Posterior cingulate gyrus (tissue), 11 donors: ENCODE measurements around the gene BAZ1A.
A peak's percentile ranks its signal among the peaks of the same experiment; 100 is the strongest.

ENCODE experiments used
- DNase-seq, 10 donors: peaks; one replicate each; pipeline versions ENCODE4 v3.0.0 to v3.0.0-alpha.2; 2020 to 2021; ENCODE audit warnings: mixed read lengths in 3 of 10
- intact Hi-C: fragments of 100-400 bp; cut with DNase I; formaldehyde crosslinking; loops from one replicate; pipeline ENCODE4 v1.15.1; 2023

Gene BAZ1A

DNA sequence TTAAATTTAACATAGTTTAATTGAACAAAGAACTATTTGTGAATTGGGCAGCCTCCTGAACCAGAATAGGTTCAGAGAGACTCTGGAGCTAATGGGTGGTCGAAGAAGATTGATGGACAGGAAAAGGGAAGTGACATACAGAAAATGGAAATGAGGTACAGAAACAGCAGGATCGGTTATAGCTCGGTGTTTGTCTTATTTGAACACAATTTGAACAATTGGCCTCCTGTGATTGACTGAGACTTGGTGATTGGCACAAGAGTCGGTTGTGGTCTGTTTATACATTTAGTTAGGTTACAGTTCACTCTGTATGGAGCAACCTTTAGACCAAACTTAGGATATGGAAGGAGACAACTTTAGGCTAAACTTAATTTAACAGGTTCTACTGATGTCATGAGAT, 142.4 kb downstream of the BAZ1A start:
- intact Hi-C loops, result no loop called here
- DNase-seq, result no peak

DNA sequence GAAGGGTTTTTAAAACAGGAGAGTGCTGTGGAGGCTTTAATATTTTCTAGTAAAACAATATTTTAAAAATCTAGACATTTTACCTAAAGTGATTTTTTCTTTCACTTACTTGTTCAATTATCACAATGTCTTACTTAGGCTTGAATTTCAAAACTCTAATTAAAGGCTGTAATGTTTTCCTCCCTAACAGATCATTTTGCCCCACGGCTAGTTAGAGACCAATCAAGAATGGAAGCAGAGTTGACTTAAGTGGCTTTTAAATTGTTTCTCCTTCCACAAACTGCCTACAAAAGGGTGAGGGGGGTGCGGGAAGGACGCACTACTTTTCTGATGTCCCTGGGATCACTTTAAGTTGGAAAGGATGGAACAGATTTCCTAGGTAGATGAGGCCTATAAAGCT, 151.3 kb downstream of the BAZ1A start:
- intact Hi-C loops, result loop anchor here (1.0 to 5.0 kb wide), 2 partner anchors 52 to 148 kb away; no protein-coding TSS in a partner anchor
- DNase-seq, result no peak

GRCh38 chr14:34722723-34723545, 152.2 kb downstream of the BAZ1A start:
- DNase-seq, result peak in 4 of 10 donors; percentile 25 to 48 (median 44)
- intact Hi-C loops, result loop anchor here (1.0 to 5.0 kb wide), 2 partner anchors 51 to 149 kb away; no protein-coding TSS in a partner anchor

DNA sequence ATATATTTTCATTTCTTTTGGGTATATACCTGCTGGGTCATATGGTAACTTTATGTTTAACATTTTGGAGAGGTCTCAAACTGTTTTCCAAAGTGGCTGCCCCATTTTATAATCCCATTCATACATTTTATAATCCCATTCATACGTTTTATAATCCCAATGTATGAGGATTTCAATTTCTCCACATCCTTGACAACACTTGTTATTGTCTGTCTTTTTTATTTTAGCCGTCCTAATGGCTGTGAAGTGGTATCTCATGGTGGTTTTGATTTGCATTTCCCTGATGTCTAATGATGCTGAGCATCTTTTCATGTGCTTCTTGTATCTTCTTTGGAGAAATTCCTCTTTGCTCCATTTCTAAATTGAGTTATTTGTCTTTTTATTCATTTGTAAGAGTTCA, 154.0 kb downstream of the BAZ1A start:
- intact Hi-C loops, result loop anchor here (5.0 kb wide), 1 partner anchor 151 kb away; no protein-coding TSS in a partner anchor
- DNase-seq, result no peak

DNA sequence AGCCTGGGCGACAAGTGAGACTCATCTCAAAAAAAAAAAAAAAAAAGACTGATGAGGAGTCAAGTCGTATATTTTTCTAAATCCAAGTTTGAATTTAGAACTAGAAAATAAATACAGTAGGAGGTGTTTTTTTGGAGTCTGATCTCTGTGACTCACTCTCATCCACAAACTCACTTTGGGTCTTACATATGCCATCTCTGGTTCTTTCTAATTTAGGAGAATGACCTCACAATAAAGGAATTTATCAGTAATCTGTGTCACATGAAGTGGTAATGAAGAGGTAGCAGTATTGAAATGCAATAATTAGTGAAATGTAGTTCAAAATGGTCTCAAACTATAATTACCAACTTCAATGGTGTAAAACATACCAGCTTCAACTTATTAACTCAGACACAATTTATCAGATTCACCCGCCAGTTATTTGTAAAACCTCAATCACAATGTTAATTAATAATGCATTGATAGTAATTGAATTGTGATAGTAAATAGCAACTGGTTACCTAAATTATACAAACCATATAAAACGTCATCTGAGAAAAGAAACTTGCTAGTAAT, 156.3 kb downstream of the BAZ1A start:
- intact Hi-C loops, result no loop called here
- DNase-seq, result no peak

- intact Hi-C loops, result loop anchor here (2.0 kb wide), 1 partner anchor 38 kb away; no protein-coding TSS in a partner anchor
- no peak for DNase-seq
Observed at GRCh38 chr14:34715127-34715863, 159.9 kb downstream of the BAZ1A start.

- intact Hi-C loops, result loop anchor here (2.0 kb wide), 1 partner anchor 38 kb away; no protein-coding TSS in a partner anchor
- DNase-seq, result peak; percentile 86 to 99 (median 91)
Observed at GRCh38 chr14:34714320-34715126, 160.6 kb downstream of the BAZ1A start, which contains the start of gene CFL2. Gene CFL2, minus strand, starts transcription at chr14:34714593. Its CDS starts 53 bp downstream, at chr14:34714540.

- intact Hi-C loops, result loop anchor here (2.0 kb wide), 1 partner anchor 37 kb away; no protein-coding TSS in a partner anchor
Observed at GRCh38 chr14:34713681-34714319, 161.4 kb downstream of the BAZ1A start.

GRCh38 chr14:34713122-34713680, 162.0 kb downstream of the BAZ1A start:
- DNase-seq, result no peak
- intact Hi-C loops, result no loop called here

More at GRCh38 chr14:34713681-34714319, 161.4 kb downstream of the BAZ1A start:
- DNase-seq, result peak in 2 of 10 donors; percentile 16 to 17

- intact Hi-C loops, result no loop called here
- no peak for DNase-seq
Observed at GRCh38 chr14:34711796-34712712, 163.1 kb downstream of the BAZ1A start.

GRCh38 chr14:34711169-34711568, 164.0 kb downstream of the BAZ1A start:
- intact Hi-C loops, result no loop called here
- no peak for DNase-seq

DNA sequence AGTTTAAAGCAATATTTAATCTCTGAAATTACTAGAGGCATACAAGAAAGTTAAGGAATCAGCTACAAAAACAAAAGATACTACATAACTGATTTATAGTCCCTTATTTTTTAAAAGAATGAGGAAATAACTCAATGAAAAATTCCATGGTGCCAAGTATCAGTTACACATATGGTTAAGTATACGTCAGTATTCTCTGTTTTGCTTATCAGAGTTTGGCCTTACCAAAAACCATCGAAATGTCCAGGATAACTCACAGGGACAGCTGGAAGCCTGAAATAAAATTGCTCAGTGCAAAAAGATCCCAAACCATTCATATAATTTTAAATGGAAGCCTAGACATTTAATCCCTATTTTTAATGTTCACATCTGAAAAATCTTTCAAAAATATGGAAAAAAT, 164.4 kb downstream of the BAZ1A start:
- DNase-seq, result no peak
- intact Hi-C loops, result no loop called here

DNA sequence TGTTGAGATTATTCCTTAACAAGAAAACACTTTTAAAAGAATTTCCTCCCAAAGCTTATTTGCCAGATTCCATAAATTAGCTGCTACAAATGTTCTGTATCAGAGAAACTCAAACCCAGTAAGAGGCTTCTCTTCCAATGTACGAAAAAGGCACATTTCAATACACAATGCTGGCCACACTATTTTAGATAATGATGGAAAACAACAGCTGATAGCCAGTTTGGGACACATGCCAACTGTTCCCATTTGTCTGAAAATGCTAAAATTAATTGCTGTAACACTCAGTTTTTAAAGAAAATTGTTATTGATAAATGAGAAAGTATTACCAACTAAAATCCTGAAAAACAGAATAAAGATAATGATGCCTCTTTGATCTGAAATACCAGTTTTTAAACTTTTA, 165.2 kb downstream of the BAZ1A start:
- intact Hi-C loops, result no loop called here
- DNase-seq, result no peak

GRCh38 chr14:34707722-34708121, 167.4 kb downstream of the BAZ1A start:
- DNase-seq, result no peak
- intact Hi-C loops, result no loop called here
